Left renal cortex interstitium (tissue), 4 donors: ENCODE results near the gene DMBT1. TPM values are rescaled to one million over a fixed set of nuclear protein-coding genes. Genes with fewer than 3 reads are reported as not detected.
"Not testable (repeated sequence)": the region's sequence is repeated elsewhere in the genome, so short reads cannot be mapped to it uniquely, and the experiment has no call there.

Source experiments
- DNase-seq, 4 donors: peaks; one replicate each; pipeline ENCODE4 v3.0.0-alpha.2; 2013; ENCODE audit warnings: low read depth in 4 of 4, low spot score in 2 of 4, missing footprints in 1 of 4
- polyA plus RNA-seq, 4 donors: library from polyadenylated mRNA; unstranded; fragments of 120-200 nt; gene quantifications; one replicate each; pipeline ENCODE4 v1.2.1, GENCODE V29; 2013; ENCODE audit not compliant: insufficient read length in 4 of 4

DMBT1 gene
- polyA plus RNA-seq, 4 donors, result 0.03 to 0.14 (median 0.05) TPM

- no peak for DNase-seq
Measured at GRCh38 chr10:122576291-122576690, 15.7 kb downstream of the DMBT1 start.

DNA sequence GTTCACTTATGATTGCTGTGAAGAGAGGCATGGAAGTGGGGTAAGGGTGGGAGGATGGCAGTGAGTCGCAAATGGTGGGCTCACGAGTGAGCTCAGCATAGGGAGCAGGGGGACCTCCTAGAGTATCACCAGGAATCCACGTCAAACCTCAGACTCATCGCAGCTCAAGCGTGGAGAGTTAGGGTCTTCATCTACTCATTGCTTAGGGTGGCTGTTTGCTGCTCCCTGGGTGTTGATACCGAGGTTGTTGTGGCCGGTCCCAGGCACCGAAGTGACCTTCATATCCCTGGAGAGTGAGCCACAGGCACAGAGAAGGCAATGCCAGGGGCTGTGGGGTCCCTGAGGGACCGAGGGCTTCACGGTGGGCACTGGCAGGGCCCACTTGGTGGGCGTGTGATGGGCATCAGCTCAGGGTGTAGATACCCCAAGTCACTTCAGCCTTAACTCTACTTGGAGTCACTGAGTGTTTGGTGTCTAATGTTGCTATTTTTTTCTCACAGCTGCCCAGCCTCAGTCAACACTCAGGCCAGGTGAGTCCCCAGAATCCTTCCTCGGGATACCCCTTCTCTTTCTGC is 16.8 kb downstream of the DMBT1 start:
- no peak for DNase-seq

- not testable (repeated sequence) for DNase-seq
Measured at GRCh38 chr10:122586070-122586469, 25.5 kb downstream of the DMBT1 start.

DNA sequence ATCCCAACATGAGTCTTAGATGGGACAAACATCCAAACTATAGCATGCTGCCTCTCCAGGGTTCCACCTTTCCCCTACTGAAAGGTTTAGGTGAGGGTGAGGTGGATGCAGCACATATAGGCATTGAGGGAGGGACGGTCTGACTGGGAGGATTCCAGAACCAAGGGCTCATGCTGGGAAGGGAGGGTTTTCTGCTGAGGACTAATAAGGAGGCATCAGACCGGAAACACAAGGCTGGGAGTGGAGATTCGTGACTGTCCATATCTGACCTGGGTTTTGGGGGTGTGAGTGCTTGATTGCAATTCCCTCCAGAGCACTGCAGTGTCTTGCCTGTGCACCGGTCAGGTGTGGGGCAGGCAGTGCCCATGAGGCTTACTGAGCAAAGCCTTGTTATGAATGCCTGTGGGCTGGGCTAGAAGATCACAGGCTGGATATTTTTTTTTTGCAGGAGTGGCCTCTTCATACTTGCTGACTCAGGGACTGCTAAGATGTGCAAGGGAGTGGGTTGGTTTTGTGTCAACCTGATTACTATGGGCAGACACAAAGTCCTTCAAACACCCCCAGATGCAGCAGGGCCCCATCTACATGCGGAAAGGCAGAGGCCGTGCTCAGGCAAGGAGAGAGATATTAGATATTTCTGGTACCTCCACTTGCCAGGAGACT is 26.7 kb downstream of the DMBT1 start:
- DNase-seq, result no peak

GRCh38 chr10:122588381-122588780 is 27.8 kb downstream of the DMBT1 start:
- no peak for DNase-seq

GRCh38 chr10:122590153-122590552 is 29.6 kb downstream of the DMBT1 start:
- no peak for DNase-seq

DNA sequence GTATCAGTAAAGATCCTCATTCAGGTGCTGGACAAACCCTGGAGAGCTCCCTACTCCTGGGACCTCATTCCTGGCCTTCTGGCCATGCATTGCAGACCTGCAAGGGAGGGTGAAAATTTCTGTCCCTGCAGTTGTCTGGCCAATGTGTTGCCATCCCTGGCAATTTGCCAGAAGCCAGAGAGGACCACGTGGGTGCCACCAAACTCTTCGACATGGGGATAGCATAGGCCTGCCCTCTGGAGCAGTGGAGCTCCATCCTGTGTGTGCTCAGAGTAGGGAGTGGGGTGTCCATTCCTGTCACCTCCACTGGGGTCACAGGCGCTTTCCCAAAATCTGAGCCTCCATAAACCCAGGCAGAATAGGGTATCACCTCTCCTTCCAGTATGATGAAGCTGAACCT is 31.2 kb downstream of the DMBT1 start:
- DNase-seq, result no peak

GRCh38 chr10:122592161-122592560 is 31.6 kb downstream of the DMBT1 start:
- no peak for DNase-seq

DNA sequence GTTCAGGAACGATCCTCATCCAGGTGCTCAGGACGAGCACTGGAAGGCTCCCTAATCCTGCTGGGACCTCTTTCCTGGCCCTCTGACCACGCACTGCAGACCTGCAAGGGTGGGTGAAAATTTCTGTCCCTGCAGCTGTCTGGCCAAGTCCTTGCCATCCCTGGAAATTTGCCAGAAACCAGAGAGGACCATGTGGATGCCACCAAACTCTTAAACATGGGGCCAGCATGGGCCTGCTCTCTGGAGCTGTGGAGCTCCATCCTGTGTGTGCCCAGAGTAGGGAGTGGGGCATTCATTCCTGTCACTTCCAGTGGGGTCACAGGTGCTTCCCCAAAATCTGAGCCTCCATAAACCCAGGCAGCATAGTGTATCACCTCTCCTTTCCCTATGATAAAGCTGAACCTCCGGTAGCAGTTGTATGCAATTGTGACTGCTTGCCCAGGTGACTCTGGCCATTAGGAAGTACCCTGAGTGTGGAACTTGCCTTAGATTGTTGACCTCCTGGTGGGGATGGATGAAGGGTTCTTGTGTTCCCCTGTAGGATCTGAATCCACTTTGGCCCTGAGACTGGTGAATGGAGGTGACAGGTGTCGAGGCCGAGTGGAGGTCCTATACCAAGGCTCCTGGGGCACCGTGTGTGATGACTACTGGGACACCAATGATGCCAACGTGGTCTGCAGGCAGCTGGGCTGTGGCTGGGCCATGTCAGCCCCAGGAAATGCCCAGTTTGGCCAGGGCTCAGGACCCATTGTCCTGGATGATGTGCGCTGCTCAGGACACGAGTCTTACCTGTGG is 57.1 kb downstream of the DMBT1 start:
- DNase-seq, result no peak

DNA sequence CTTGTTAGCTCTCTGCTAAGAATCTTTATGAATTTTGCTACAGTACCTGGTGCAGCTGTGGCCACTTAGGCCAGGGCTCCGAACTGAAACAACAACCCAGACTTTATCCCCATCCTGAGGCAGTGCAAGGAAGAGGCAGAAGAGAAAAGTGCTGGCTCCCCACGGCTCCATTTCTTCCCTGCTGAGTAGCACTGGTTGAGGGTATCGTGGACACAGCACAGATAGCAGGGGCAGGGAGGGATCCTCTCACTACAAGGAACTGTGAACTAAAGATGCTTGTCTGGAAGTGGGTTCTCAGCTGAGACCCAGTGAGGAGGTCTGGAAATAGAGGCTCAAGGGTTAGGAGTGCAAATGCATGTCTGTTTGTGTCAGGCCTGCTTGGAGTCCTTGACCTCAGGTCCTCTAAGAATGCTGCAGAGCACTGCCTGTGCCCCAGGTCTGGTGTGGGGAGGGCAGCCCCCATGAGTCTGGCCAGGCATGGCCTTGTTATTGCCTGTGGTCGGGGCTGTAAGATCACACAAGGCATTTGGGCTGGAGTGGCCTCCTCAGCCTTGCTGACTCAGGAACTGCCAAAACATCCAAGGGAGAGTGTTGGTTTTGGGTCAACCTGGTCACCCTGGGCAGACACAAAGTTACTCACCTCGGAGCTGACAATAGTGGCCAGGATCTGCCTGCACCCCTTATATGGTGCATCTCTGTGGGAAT is 58.1 kb downstream of the DMBT1 start:
- no peak for DNase-seq

DNA sequence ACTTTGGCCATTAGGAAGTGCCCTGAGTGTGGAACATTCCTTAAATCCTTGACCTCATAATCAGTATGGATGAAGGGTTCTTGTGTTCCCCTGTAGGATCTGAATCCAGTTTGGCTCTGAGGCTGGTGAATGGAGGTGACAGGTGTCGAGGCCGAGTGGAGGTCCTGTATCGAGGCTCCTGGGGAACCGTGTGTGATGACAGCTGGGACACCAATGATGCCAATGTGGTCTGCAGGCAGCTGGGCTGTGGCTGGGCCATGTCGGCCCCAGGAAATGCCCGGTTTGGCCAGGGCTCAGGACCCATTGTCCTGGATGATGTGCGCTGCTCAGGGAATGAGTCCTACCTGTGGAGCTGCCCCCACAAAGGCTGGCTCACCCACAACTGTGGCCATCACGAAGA is 60.4 kb downstream of the DMBT1 start:
- DNase-seq, result not testable (repeated sequence)

GRCh38 chr10:122624546-122624945 is 64.0 kb downstream of the DMBT1 start:
- DNase-seq, result no peak

DNA sequence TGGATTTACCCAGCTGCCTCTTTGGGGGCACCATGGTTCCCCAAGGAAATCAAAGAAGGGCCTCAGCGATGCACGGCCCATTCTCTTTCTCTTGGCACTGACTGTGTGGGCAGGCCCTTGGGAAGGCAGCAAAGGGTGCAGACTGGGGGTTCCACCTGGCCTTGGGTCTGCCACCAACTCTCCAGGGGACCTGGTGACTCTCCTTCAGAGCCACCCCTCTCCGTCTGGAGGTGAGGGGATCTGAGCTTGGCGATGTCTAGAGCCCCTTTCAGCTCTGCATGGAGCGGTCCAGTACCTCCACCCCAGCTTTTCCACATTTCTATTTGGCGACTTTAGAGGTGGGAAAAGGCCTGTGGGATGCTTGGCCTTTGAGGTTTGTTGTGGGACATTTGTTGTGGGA is 70.0 kb downstream of the DMBT1 start:
- no peak for DNase-seq

GRCh38 chr10:122632031-122632430 is 71.5 kb downstream of the DMBT1 start:
- no peak for DNase-seq

- DNase-seq, result no peak
Measured at GRCh38 chr10:122632576-122632975, 72.0 kb downstream of the DMBT1 start.

- no peak for DNase-seq
Measured at GRCh38 chr10:122636953-122637352, 76.4 kb downstream of the DMBT1 start.

GRCh38 chr10:122637376-122637775 is 76.8 kb downstream of the DMBT1 start:
- DNase-seq, result peak in 3 of 4 donors; percentile 9 to 41 (median 19)

DNA sequence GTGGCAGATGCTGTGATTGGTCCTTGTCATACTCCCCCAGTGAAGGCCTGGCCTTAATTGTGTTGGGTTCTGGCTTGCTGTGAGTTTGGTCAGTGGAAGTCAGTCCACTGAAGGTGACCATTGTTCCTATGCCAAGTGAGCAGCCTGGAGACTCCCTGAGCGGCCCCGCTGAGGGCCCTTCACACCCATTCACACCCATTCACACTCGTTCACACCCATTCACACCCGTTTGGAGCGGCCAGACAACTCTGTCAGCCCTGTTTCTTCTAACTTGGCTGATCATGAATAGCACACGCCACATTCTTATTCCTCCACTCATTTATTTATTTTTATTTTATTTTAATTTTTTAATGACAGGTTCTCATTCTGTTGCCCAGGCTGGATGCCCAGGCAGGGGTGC is 77.6 kb downstream of the DMBT1 start:
- DNase-seq, result no peak

DNA sequence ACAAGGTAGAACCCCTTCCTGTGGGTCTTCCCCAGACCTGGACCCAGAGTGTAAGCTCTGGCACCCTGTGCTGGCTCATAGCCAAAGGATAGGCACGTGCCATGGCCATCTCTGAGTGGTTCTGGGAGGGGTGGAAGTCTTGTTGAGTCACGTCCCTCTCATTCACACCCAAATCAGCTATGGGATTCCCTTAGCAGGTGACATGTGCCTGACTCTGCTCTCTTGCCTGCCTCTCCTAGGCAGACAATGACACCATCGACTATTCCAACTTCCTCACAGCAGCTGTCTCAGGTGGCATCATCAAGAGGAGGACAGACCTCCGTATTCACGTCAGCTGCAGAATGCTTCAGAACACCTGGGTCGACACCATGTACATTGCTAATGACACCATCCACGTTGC is 79.2 kb downstream of the DMBT1 start:
- DNase-seq, result no peak

DNA sequence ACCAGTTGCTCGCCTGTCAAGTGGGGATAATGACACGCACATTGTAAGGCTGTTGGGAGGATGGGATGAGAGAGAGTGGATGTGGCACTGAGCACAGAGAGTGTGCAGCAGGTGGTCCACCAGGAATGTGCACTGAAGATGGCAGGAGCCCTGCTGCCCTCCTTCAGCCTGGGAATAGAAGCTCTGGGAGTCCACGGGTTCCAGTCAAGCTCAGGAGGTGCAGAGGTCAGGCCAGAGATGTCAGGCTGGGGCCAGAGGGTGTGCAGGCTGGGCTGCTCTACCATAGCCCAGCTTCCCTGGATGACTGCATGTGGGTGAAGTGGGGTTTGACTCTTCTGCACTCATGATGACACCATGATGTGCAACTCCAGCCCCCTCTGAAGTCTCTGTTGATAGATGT is 80.4 kb downstream of the DMBT1 start:
- DNase-seq, result no peak
